Left lung (tissue), 10 donors: Measurements from ENCODE around the gene HPF1. TPM values are rescaled to one million over a fixed set of nuclear protein-coding genes. Genes with fewer than 3 reads are reported as not detected.

Experiments
- ATAC-seq: fragments of 200-7000 bp; cut with Tn5 transposase; one replicate; pipeline ENCODE4 v1.9.1; 2020; ENCODE audit warnings: moderate library complexity
- DNase-seq, 4 donors: peaks; one replicate each; pipeline ENCODE4 v3.0.0-alpha.2; 2013 to 2020
- H3K27ac ChIP-seq, 2 donors: fragments of 200-600 bp; sonication (generic) in 1 of 2; one replicate each; pipeline versions ENCODE4 v1.5.0 to v1.8.0; 2020 to 2021
- H3K27me3 ChIP-seq, 2 donors: fragments of 200-600 bp; sonication (generic) in 1 of 2; one replicate each; pipeline versions ENCODE4 v1.5.0 to v1.8.0; 2020 to 2021
- H3K36me3 ChIP-seq, 2 donors: fragments of 200-600 bp; sonication (generic) in 1 of 2; one replicate each; pipeline versions ENCODE4 v1.5.0 to v1.8.0; 2020 to 2021
- H3K4me1 ChIP-seq, 2 donors: fragments of 200-600 bp; one replicate each; pipeline ENCODE4 v1.8.0; 2021
- H3K4me3 ChIP-seq, 2 donors: fragments of 200-600 bp; sonication (generic) in 1 of 2; one replicate each; pipeline versions ENCODE4 v1.5.0 to v1.8.0; 2020 to 2021; ENCODE audit warnings: mild to moderate bottlenecking in 1 of 2
- H3K9me3 ChIP-seq, 2 donors: fragments of 200-600 bp; sonication (generic) in 1 of 2; one replicate each; pipeline versions ENCODE4 v1.5.0 to v1.8.0; 2020 to 2021
- intact Hi-C, 2 donors: fragments of 100-400 bp; cut with DNase I; formaldehyde crosslinking; loops; one replicate each; pipeline versions ENCODE4 v1.11.2 to v1.14.2; 2022
- polyA plus RNA-seq, 6 donors: library from polyadenylated mRNA; unstranded; fragments of 120-200 nt; gene quantifications; one replicate each; pipeline ENCODE4 v1.2.1, GENCODE V29; 2013; ENCODE audit not compliant: insufficient read length in 6 of 6
- total RNA-seq, 2 donors: library from RNA; stranded (reverse); fragmentation: NEBNext Ultra II Directional; extraction: Animal tissue kit (Norgen Biotek cat#: 25700); gene quantifications; one replicate each; pipeline ENCODE4 v1.2.1, GENCODE V29; 2021
- TF ChIP-seq, protein P1 (sequence below), 2 donors: fragments of 200-600 bp; sonication (generic) in 1 of 2; IDR thresholded peaks; one replicate each; pipeline versions ENCODE4 v1.5.0 to v1.8.0; 2021; ENCODE audit warnings: antibody characterized with exemption in 2 of 2
- donor health status: DM: no; HTN: yes; CAD: no.
- donor health status: DM: no; HTN: no; CAD: no.

Gene HPF1
- total and polyA plus RNA-seq, 8 donors = 16.0 to 51.3 (median 44.3) TPM

DNA sequence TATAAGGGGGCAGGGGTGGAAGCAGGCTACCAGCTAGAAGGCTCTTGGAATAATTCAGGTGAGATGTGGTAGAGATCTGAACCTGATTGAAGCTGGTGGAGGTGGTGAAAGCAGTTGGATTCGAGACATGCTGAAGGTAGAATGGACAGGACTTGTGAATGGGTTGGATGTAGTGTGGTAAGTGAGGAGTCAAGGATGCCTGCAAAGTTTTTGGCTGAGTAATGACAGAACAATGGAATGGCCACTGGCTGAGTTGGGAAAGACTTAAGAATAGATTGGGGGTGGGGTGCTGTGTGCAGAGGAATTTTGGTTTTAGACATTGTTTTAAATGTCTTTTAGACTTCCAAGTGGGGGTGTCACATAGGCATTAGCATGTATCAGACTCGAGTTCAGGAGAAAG is 33.5 kb downstream of the HPF1 start:
- no peak for DNase-seq
- no peak for ATAC-seq
- TF ChIP-seq, protein P1, sequence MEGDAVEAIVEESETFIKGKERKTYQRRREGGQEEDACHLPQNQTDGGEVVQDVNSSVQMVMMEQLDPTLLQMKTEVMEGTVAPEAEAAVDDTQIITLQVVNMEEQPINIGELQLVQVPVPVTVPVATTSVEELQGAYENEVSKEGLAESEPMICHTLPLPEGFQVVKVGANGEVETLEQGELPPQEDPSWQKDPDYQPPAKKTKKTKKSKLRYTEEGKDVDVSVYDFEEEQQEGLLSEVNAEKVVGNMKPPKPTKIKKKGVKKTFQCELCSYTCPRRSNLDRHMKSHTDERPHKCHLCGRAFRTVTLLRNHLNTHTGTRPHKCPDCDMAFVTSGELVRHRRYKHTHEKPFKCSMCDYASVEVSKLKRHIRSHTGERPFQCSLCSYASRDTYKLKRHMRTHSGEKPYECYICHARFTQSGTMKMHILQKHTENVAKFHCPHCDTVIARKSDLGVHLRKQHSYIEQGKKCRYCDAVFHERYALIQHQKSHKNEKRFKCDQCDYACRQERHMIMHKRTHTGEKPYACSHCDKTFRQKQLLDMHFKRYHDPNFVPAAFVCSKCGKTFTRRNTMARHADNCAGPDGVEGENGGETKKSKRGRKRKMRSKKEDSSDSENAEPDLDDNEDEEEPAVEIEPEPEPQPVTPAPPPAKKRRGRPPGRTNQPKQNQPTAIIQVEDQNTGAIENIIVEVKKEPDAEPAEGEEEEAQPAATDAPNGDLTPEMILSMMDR (IDR thresholded peaks at IDR 0.05) = no peak
- no peak overlapping the region for H3K4me3 ChIP-seq
- H3K36me3 ChIP-seq = peaks cover 0 to 32% of the 10 kb centered on the region in 2 donors
- intact Hi-C loops = no loop called here
- H3K27me3 ChIP-seq = no peaks in the 10 kb centered on the region
- H3K9me3 ChIP-seq = no peaks in the 10 kb centered on the region
- no peaks in the 10 kb centered on the region for H3K4me1 ChIP-seq
- no peak overlapping the region for H3K27ac ChIP-seq

DNA sequence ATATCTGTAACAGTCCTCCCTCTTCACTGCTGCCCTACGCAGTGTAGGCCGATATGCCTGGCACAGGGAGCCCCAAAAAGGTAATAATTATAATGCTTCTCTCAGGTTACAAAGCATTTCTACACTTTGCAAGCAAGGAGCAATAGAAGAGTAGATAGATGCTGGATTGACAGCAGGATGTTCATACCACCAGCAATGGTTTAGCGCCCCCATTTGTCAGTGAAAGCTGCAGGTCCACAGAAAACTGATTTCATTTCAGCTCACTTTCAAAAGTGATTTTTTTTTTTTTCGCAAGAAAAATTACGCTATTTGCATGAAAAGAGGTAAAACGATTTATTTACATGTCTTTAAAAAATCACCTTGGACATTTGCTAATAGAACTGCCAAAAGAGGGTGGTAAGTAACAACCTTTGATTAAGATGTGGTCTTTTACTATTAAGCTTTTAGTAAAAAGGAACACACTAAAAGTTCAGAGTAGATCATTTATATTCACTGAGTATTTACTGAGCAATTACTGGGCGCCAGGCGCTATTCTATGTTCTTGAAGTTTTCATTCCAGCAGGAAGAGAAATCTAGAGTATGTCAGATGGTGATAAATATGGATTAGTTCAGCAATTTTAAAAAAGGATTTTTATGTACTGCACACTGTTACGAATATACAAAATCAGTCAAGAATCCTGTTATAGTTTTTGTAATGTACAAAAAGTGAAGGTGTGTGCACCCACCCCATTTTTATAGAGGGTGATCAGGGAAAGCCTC is 34.4 kb downstream of the HPF1 start:
- no peak overlapping the region for H3K4me3 ChIP-seq
- no peaks in the 10 kb centered on the region for H3K9me3 ChIP-seq
- DNase-seq = peak in 1 of 4 donors; percentile 12
- no peaks in the 10 kb centered on the region for H3K27me3 ChIP-seq
- no peak for ATAC-seq
- H3K27ac ChIP-seq = no peak overlapping the region
- peaks cover 0 to 26% of the 10 kb centered on the region in 2 donors for H3K36me3 ChIP-seq
- intact Hi-C loops = no loop called here
- TF ChIP-seq, protein P1 (IDR thresholded peaks at IDR 0.05) = peak in 1 of 2 donors; percentile 8
- H3K4me1 ChIP-seq = no peaks in the 10 kb centered on the region

DNA sequence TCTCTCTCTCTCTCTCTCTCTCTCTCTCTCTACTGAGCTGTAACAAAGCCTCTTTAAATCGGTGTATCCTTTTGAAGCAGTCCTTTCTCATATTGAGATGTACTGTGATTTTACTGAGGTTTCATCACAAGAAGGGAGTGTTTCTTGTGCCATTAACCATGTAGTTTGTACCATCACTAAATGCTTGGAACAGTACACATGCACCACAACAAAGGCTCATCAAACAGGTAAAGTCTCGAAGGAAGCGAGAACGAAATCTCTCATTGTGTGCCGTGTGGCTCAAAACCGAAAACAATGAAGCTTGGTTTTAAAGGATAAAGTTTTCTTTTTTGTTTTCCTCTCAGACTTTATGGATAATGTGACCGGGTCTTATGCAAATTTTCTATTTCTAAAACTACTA is 37.2 kb downstream of the HPF1 start:
- no peak for DNase-seq

DNA sequence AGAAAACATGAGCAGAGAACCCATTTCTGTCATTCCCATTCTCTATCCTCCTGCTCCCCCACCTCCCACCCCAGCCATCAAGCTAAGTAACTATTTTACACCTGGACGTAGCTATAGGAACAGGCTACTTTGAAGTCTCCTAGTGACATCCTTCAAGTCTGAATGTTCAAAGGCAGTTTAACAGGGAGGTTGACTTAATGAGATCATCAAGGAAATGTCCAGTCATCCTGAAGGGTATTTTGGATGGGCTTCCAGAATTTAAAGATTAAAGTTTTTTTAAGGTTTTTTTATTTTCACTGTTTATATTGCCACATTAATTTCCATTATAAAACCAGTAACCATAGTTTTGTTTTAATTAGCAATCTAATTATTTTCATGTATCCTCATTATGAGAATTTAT is 41.1 kb downstream of the HPF1 start:
- DNase-seq = no peak
- no peak for ATAC-seq
- Histone ChIP-seq H3K4me1 (no peaks in the 10 kb centered on the region), H3K4me3 (no peak overlapping the region), H3K27me3 (no peaks in the 10 kb centered on the region), H3K27ac (no peak overlapping the region), H3K36me3 (peaks cover 0 to 32% of the 10 kb centered on the region in 2 donors), H3K9me3 (no peaks in the 10 kb centered on the region)
- intact Hi-C loops = no loop called here
- TF ChIP-seq, protein P1 (IDR thresholded peaks at IDR 0.05) = no peak

More for the DNA sequence above, 37.2 kb downstream of the HPF1 start:
- Histone ChIP-seq H3K36me3 (peaks cover 0 to 20% of the 10 kb centered on the region in 2 donors), H3K4me3 (no peak overlapping the region), H3K27ac (no peak overlapping the region), H3K9me3 (no peaks in the 10 kb centered on the region), H3K27me3 (no peaks in the 10 kb centered on the region), H3K4me1 (no peaks in the 10 kb centered on the region)
- no peak for ATAC-seq
- intact Hi-C loops = no loop called here
- TF ChIP-seq, protein P1 (IDR thresholded peaks at IDR 0.05) = no peak

DNA sequence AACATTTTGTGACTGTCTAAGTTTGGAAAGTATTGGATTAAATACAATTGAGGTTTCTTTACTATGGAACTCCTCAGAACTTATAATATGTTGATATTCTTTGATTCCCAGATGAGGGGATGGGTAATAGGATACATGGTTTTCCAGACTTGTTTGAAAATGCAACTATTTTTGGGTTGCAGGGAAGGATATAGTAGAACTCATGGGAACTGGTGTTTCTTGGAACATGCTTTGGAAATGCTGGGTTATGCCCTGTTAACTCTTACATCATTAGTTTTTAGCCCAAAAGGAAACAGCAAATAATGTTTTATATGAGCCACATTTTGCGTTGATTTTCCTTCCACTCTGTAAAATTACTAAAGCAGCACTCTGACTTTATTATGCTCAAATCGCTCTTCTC is 41.9 kb downstream of the HPF1 start:
- ATAC-seq = no peak
- Histone ChIP-seq H3K4me3 (no peak overlapping the region), H3K4me1 (no peaks in the 10 kb centered on the region), H3K36me3 (peaks cover 0 to 38% of the 10 kb centered on the region in 2 donors), H3K27ac (no peak overlapping the region), H3K9me3 (no peaks in the 10 kb centered on the region), H3K27me3 (no peaks in the 10 kb centered on the region)
- DNase-seq = no peak
- intact Hi-C loops = no loop called here
- TF ChIP-seq, protein P1 (IDR thresholded peaks at IDR 0.05) = no peak
